Activated CD4-positive, alpha-beta T cell treated with anti-CD3 and anti-CD28 coated beads, Interleukin-2, amount 50 U/mL, for 16 hours (primary cell): ENCODE results near the gene SREBF2.
A peak's percentile ranks its signal among the peaks of the same experiment; 100 is the strongest.
"Not testable (repeated sequence)": the region's sequence is repeated elsewhere in the genome, so short reads cannot be mapped to it uniquely, and the experiment has no call there.

Experiments
- DNase-seq: peaks from one replicate; pipeline ENCODE4 v3.0.0-alpha.2; 2020

Gene SREBF2

DNA sequence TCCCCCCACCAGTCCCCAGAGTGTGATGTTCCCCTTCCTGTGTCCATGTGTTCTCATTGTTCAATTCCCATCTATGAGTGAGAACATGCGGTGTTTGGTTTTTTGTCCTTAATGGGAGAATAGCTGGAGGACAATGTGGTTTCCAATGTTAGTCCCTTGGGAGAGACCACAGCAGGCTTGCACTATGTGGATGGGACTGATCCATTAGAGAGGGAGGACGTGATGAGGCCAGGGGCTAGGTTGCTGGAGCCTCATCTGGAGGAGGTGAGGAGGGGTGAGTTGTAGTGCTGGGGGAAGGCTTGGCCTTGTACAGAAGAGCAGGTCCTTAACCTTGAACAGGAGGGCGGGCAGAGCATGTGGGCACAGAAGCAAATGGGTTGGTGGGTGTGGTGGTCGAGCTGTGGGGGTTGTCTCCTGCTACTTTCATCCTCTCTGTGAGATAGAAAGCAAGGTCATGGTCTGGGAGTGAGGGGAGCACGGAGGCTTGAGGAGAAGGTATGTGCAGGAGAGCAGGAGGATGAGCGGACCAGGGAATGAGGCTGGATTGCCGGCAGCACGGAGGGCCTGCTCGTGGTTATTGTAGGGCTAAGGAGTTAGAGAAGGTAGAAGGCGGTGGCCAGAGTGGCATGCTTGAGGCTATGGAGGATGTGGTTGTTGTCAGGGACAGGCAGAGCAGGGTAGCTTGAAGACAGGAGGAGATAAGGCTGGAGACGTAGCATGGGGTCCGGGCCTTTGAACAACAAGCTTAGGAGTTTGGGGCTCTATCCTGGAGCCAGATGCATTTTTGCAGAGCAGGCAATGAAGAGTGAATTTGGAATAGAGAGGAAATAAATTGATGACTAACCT is 11.2 kb upstream of the SREBF2 start:
- no peak for DNase-seq

DNA sequence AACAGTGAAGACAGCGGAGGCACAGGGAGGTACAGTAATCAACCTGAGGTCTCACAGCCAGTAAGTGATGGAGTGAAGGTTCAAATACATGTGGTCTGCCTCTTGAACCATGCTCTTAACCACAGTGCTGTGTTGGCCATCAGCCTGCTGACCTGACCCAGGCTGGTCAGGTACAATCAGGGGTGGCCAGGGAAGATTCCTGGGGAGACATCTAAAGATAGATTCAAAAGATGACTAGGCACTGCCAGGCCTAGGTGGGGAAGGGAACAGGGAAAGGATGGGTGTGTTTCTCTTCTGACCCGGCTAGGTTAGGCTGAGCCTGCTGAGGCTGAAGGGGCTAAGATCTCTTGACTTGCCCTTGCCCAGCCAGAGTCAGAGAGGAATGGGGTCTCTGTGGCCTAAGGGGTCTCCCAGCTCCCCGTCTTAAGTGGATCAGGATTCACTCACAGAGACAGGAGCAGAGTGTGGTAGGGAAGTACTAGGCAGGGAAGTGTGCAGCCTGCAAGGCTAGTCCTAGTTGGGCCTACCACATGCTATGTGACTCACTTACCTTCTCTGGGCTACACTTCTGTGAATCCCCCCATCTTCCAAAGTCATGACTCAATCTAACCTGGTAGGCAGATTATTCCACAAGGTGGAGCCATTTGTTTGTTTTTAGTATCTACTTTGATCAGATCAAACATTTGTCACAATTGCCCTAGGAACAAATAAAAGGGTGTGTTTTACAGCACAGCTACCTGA is 10.4 kb upstream of the SREBF2 start:
- DNase-seq, result peak; percentile 72

DNA sequence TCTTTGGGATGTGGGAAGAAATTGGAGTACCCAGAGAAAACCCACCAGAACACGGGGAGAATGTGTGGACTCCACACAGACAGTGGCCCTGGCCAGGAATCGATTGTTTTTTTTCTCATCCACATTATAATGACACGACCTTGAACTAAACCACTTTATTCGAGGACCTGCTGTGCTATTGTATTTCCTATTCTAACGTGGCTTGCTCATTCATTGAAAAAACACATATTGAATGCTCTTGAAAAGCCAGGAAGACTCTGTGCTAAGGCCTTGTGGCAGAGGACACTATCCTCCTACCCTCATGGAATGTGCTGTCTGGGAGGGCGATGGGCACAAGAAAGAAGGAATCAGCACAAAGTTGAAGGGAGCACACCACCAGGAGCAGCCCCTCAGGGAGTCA is 9.1 kb upstream of the SREBF2 start:
- DNase-seq, result no peak

DNA sequence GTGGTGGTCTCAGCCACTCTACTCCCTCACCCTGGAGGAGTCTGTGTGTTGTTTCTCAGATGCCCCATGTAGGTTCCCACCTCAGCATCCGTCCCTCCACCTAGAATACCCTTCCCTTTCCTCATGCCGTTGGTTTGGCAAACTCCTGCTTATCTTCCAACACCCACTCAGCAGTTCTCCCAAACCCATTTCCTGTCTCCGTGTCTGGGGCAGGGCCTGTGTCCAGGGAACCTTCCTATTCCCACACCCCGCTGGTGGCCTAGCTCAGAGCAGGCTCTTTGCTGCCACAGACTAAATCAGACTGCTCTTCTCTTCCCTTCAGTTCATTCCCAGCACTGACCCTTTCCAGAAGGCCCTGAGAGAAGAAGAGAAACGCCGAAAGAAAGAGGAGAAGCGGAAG is 7.5 kb upstream of the SREBF2 start:
- no peak for DNase-seq

DNA sequence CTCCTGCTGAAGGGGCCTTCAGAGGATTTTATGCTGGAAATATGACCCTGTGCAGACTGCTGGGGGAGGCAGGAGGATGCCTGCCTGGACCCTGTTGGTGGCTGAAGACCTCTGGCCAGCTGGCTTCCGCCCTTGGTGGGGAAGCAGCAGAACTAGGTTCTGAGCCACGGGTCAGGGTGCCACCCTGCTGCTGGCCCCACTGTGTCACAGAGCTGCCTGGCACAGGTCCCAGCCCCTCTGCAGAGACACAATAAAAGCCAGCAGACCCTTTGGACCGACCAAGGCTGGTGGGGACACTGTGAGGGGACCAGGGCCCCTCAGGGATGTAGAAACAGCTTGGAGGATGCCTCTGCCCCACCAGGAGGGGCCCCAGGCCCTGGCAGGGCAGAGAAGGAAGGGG is 6.9 kb upstream of the SREBF2 start:
- no peak for DNase-seq

DNA sequence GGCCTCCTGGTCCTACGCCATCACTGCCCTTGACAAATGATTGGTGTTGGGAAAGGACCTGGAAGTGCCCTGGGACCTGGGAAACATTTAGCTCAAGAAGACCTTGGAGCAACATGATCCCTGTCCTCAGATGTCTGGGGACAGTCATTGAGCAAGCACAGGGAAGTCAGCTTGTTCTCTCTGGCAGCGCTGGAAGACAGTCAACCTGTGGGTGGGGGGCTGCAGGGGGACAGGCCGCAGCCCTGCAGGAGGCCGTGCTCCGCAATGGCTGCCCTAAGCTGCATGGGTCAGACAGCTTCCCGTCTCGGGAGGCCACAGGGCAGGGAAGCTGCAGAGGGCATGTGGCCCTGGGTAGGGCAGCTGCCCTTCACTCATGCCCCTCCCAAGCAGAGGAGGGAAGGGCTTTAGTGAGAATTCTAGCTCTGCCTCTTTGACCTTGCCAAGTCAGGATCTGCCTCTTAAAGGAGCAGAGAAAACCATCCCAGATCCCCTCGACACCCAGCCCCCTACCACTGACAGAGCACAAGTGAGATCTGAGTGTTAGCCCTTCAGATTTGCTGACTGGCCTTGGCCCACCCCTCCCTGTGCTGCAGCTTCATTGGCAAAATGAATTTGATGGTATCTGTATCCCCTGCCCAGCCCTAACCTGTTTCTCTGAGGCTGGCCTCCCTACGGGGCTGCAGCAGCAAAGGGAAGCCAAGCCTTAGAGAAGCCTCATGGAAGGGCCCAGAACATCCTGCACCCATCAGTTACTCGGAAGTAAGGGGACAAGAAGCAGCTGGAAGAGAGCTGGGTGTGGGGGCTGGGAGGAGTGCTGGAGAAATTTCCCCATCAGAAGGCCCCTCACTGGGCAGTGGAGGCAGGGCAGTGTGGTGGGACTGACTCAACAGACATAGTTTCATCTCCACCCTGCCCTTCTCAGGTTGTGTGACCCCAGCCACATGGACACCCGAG is 6.2 kb upstream of the SREBF2 start:
- DNase-seq, result no peak

DNA sequence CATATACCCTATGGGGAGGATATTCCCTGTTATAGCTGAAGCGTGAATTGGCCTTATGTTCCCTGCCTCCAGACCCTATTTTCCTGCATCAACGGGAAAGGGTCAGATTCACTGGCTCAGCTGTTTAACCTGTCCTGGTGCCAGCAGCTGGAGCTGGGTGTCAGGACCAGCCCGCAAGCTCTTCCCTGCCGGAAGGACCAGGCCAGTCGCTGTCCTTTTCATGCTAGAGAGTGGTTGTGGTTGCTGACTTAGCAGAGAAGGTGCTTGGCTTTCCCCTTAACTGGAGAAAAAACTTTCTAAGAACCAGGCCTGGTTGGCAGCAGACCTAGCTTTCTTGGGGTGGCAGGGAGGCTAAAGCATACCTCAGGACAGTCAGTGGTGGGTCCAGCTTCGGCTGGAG is 5.2 kb upstream of the SREBF2 start:
- DNase-seq, result no peak

DNA sequence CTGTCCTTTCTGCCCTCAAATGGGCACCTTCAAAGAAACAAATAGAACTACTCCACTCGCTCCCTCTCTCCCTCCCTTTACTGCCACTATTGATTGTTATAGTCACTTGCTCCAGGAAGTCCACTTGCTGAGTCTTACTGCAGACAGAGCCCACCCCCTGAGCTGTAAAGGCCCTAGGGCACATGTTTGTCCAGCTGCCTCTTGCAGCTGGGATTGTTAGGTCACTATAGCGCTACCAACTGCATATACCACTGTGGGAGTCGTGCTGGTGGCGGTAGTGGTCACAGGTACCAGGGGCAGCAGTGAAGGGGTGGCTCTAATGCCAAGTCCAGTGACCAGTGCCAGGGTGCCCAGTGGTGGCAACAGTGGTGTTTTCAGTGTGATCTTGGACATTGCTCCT is 4.4 kb upstream of the SREBF2 start:
- no peak for DNase-seq

DNA sequence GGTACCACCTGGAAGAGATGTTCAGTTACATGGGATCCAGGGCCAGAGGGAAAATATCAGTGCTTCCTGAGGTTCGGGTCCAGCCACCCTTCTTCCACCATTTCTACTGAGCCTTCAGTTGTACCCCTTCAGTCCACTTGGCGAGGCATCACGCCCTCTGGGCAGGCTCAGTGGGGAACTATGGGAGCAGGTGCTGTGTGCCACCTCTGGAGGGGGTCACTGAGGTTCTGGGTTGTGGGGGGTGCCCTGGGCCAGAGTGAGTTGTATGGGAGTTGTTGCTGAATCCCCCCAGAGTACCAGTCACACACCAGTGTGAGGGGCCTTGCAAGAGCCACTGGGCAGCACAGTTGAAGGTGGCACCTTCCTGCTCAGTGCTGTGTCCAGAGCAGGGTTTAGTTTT is 2.7 kb upstream of the SREBF2 start:
- DNase-seq, result no peak

DNA sequence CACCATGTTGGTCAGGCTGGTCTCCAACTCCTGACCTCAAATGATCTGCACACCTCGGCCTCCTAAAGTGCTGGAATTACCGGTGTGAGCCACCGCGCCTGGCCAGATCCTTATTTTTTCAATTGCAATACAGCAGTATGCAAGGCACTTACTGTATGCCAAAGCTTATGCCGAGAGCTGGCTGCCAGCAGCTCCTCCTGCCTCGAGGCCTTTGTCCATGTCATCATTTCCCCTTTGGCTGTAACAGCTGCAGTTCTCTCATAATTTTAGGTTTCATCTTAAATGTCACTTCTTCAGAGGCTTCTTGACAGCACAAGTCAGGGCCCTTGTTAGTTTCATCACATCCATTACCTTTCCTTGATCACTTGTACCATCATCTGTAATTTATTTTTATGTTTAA is 1.5 kb upstream of the SREBF2 start:
- DNase-seq, result no peak

DNA sequence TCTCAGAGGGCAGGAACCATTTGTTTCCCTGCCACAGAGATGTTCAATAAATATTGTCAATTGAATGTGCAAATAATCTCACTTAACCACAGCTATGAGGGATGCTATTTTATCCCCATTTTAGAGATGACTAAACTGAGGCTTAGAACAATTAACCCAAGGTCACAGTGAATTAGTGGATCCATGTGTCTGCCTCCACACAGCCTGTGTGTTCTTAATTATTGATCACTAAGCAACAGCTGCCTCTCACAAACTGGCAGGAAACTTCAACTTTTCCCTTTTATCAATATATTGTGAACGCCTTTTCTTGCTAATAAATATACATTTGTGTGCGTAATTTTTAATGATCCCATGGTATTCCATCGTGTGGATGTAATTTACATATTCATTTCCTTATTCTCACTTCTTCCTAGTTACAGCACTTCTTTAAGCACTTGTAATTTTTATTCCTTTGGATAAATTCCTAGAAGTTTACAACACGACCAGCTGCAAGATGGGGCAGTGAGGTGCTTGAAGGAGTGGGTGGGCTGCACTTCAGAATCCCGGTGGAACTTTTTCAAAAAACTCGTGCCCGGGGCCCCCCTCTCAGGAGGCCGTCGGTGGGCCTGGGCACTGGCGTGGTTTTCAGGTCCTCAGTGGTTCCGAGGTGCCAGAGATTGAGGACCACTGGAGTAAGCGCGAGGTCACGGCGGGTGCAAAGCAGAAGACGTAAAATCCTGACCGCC is 915 bp upstream of the SREBF2 start:
- DNase-seq, result no peak

DNA sequence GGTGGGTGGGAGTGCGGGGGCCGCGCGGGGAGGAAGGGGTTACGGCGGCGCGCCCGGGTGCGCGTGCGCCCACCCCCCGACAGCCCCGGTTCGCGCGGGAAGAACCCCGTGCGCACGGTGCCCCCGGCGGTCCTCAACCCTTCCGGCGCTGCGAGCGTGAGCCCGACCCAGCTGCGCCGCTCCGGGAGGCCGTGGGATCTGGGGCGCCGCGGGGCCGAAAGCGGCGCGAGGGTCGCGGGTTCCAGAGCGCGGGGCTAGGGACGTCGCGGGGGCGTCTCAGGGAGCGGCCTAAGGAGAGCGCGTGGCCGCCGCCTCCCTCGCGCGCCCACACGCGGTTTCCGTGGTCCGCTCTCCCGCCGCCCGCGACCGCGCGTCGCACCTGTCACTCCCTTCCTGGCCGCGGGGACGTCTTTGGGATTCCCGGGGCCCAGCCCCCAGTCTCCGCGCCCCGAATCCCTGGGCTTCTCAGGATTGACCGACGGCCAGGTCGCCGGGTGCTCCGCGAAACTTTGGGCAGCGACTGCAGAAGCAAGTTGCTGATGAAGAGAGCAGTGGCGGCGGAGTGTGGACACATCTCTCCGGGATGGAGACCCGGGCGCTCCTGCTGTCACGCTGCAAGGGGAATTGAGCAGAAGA is 582 bp downstream of the SREBF2 start:
- peak; percentile 29 for DNase-seq

DNA sequence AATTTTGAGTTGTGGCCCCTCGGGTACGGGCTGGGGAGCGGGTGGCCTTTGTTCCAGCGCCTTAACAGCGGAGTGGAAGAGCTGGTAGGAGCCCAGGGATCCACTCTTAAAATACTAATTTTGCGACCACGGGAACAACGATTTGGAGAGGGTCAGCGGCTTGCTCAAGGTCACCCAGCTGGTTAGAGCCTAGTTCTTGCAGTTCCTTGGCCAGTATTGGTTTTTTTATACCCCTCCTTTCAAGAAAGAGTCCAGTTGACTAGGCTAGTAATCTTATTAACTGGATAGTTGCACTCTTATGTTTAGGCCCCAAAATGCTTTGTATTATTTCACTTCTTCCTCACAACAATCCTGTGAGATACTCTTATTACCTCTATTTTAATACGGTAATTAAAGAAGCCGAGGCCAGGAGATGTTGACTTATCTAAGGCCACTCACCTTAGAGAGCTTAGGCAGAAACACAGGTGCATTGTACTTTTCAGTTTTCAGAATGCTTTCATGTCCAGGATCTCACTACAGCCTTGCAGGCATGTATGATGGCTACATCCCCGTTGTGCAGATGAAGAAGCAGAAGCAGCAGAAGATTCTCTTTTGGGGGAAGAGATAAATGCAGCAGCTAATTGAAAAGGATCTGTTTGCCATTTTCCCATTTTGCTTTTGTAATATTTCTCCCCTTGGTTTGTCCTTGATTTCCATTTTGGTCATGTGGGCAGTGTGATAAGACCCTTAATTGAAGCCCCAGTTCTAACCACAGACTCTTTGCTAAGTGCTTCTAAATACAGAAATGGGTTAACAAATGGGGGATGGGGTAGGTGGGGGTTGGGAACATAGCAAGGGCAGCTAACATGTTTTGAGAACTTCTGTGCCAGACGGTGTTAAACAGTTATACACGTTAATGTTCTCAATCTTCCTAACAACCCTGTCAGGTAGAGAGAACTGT is 1.4 kb downstream of the SREBF2 start:
- DNase-seq, result no peak

DNA sequence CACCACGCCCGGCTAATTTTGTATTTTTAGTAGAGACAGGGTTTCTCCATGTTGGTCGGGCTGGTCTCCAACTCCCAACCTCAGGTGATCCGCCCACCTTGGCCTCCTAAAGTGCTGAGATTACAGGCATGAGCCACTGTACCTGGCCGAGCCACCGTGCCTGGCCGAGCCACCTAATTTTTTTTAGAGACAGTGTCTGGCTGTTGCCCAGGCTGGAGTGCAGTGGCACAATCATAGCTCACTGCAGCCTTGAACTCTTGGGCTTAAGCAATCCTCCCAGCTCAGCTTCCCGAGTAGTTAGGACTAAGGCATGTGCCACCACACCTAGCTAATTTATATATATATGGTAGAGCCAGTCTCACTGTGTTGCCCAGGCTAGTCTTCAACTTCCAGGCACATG is 2.6 kb downstream of the SREBF2 start:
- not testable (repeated sequence) for DNase-seq

DNA sequence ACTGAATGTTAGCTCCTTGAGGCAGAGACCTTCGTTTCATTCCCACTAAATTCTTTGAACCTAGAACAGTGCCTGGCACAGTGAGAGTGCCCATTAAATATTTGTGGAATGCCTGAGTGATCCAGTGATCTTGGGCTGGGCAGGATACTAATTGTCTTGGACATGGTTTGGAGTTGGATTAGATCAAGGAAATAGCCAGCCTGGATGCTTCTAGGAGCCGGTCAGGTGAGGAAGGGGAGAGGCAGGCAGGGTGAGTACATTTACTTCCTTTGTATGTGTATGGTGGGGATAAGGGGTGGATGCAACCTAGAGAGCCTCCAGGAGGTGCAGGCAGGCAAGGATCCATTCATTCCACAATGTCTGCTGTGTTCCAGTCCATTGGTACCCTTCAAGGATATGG is 3.6 kb downstream of the SREBF2 start:
- DNase-seq, result no peak

DNA sequence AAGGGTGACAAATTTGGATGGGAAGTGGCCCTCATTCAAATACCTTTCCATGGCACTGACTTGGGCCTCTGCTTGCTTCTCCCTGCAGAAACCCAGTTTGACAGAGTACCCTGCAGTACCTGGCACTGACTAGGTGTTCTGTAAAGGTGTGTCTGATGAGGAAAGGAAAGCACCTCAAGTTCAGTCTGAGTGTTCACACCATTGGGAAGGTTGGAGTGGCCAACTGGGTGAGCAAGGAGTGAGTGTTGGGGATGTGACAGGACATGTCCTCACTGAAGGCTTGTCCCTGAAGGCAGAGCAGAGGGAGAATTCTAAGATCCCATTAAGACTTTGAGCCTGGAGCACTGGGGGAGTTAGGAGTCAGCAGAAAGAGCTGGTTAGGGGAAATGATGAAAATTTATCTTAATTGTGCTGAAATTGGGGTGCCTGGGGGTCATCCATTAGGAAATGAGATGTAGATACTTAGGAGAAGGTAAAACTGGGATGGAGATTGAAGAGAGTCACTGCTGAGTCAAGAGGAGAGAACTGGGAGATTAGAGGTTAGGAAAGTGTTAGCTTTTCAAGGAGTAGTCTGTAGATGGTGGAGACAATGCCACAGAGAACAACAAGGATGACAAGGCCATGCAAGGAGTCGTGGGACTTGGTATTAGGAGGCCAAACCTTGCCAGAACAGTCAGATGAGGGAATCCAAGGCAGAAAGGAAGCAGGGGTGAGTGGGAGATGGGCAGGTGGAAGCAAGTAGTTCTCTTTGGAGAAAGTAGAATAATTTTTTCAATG is 6.1 kb downstream of the SREBF2 start:
- no peak for DNase-seq

DNA sequence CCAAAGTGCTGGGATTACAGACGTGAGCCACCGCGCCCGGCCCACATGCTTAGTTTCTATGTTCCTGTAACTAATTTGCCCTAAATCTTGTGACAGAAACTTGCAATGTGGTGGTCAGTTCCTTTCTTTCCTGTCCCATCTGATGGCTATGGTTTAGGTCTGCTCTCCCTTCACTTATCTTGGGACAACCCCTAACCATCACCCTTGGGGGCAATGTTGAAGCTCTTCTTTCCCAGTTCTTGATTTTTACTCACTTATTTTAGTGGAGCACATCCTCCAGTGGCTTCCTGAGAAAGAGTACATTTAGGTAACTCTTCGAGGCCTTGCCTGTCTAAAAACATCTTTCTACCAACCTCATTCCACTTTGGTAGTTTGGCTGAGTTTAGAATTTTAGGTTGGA is 7.3 kb downstream of the SREBF2 start:
- DNase-seq, result no peak

DNA sequence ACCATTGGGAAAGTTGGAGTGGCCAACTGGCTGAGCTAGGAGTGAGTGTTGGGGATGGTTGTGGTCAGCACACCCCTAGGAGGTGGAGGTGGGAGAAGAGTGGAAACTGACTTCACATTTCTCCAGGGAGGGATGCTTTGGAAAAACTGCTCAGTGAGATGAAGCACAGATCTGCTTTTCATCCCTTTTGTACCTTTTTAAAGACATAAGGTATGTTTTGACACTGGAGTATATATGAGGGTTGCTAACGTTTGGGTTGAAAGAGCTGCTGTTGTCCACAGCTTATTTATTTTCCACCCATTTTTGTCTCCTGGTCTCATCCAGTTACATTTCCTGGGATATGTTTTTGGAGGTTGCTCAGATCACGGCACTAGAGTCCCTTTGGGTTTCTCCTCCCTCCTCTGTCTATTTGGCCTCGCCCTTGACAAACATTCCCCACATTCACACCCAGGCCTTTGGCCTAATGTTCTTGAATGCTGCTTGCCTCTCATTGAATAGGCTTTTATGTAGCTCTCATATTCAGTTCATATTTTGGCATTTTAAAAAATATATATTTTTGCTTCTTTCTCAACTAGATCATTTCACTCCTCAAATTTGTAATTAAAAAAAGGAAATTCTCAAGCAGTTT is 8.3 kb downstream of the SREBF2 start:
- DNase-seq, result no peak
